ENCODE results near the gene CYCS. TPM values are rescaled to one million over a fixed set of nuclear protein-coding genes. Genes with fewer than 3 reads are reported as not detected.

Gene CYCS
- total RNA-seq (ENCODE audit: low replicate concordance), result 111 and 150 TPM in 2 replicates
- long read RNA-seq, full-length matches to known transcripts, result 906 of 921 reads
- long read RNA-seq, partial matches to known transcripts, result 4 of 921 reads
- long read RNA-seq, other reads (novel, unspliced or antisense), result 11 of 921 reads

DNA sequence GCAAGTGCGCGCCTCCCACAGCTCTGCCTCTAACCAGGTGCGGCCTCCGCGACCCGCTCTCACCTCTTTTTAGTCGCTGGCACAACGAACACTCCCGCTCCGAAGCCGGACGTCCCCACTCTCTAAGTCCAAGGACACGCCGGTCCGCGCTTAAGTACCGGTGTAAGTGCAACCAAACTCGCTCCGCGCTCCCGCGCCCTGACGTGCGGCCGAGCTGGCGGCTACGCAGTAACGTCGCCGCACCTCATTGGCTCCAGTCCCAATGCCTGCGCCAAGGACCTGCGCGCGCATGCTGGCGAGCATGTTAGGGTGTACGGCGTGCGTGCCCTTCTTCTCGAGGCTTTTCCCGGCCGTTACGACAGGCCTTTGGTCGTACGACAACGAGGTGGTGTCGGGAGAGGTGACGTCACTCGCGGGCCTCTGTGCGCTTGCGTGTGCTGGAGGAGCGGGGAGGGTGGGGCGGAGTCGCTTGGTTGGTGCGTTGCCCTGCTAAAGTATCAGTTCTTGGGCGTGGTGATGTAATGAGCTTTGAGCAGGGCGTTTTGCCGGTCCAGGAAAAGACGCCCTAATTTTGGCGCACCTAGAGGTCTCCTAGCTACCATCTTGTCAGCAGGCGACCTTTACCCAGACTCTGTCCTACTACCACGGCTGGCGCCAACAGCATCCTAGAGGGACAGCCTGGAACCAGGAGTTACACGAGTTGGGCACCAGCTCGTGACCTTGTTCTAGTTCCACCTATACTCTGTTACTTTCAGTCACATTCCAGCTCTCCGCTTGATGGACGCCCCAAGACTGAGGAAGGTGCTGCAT lies at the start of gene CYCS:
Gene CYCS, minus strand, starts transcription at position 124 of the 810 bp plus-strand sequence. CDS start 1,141 bp downstream, outside the sequence.
- peaks cover 3% of the 10 kb centered on the region for H3K27me3 Mint-ChIP-seq
- TF ChIP-seq, protein P1, sequence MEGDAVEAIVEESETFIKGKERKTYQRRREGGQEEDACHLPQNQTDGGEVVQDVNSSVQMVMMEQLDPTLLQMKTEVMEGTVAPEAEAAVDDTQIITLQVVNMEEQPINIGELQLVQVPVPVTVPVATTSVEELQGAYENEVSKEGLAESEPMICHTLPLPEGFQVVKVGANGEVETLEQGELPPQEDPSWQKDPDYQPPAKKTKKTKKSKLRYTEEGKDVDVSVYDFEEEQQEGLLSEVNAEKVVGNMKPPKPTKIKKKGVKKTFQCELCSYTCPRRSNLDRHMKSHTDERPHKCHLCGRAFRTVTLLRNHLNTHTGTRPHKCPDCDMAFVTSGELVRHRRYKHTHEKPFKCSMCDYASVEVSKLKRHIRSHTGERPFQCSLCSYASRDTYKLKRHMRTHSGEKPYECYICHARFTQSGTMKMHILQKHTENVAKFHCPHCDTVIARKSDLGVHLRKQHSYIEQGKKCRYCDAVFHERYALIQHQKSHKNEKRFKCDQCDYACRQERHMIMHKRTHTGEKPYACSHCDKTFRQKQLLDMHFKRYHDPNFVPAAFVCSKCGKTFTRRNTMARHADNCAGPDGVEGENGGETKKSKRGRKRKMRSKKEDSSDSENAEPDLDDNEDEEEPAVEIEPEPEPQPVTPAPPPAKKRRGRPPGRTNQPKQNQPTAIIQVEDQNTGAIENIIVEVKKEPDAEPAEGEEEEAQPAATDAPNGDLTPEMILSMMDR (conservative IDR thresholded peaks at IDR 0.05), result no peak
- peak within 1 kb of the TSS; percentile 100 for H3K27ac Mint-ChIP-seq
- H3K4me3 Mint-ChIP-seq, result peak within 1 kb of the TSS; percentile 100
- peaks cover 12% of the 10 kb centered on the region for H3K4me1 Mint-ChIP-seq (ENCODE audit: unreplicated experiment)
- H3K36me3 Mint-ChIP-seq, result peaks cover 23% of the 10 kb centered on the region
- no peaks in the 10 kb centered on the region for H3K9me3 Mint-ChIP-seq
- DNase-seq (ENCODE audit: extremely low spot score, unreplicated experiment), result peak; percentile 99

DNA sequence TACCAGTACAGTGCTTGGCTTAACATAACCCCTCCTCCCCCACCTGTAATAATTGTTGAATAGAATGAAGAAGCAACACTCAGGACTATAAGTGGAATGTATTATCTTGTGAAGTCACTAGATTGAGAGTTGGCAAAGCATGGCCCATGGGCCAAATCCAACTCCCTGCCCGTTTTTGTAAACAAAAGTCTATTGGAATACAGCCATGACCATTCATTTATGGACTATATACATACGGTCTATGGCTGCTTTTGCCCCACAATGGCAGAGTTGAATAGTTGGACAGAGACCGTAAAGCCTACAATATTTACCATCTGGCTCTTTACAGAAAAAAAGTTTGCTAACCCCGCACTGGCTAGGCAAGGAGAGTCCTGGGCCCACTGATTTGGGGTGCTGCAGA lies 48.1 kb upstream of the CYCS start:
- H3K36me3 Mint-ChIP-seq, result peaks cover 6% of the 10 kb centered on the region
- no peak for DNase-seq (ENCODE audit: extremely low spot score, unreplicated experiment)
- TF ChIP-seq, protein P1 (conservative IDR thresholded peaks at IDR 0.05), result no peak
- no peak overlapping the region for H3K4me3 Mint-ChIP-seq
- no peaks in the 10 kb centered on the region for H3K27me3 Mint-ChIP-seq
- no peak overlapping the region for H3K27ac Mint-ChIP-seq
- no peaks in the 10 kb centered on the region for H3K9me3 Mint-ChIP-seq
- H3K4me1 Mint-ChIP-seq (ENCODE audit: unreplicated experiment), result no peaks in the 10 kb centered on the region

DNA sequence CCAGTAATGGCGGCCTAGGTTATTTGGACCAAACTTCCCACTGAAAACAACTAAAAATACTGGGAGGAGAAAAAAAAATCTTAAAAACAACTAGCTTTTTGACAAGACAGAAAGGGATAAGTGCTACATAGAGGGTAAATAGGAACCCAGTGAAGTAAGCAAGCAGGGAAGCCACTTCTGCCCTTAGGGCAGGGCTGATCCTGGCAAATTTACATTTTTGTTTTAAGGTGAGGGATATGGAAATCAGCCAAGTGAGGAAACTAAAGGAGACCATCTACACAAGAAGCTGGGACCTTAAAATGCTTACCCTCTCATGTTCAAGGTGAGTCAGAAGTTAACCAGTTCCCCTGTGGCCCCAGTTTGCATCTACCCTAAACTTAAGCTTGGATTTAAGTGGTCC lies 46.5 kb upstream of the CYCS start:
- no peak for DNase-seq (ENCODE audit: extremely low spot score, unreplicated experiment)
- TF ChIP-seq, protein P1 (conservative IDR thresholded peaks at IDR 0.05), result no peak
- peaks cover 11% of the 10 kb centered on the region for H3K36me3 Mint-ChIP-seq
- H3K4me1 Mint-ChIP-seq (ENCODE audit: unreplicated experiment), result no peaks in the 10 kb centered on the region
- H3K4me3 Mint-ChIP-seq, result no peak overlapping the region
- H3K9me3 Mint-ChIP-seq, result no peaks in the 10 kb centered on the region
- H3K27ac Mint-ChIP-seq, result no peak overlapping the region
- H3K27me3 Mint-ChIP-seq, result no peaks in the 10 kb centered on the region

DNA sequence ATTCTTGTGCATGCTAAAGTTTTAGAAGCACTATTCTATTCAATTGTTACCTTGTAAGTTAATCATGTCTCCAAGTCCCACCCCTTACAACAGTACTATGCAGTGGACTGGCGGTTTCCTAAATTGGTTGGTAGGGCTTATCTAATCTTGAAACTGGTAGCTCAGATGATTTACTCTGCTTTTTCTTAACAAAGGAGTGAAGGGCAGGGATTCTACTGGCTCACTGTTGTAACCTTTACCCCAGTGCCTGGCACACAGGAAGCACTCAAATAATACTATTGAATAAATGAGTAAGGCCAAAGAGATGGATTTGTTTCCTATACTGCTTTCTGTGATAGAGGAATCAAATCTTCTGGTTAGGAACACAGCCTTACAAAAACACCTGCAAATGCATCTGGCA lies 46.0 kb upstream of the CYCS start:
- no peaks in the 10 kb centered on the region for H3K9me3 Mint-ChIP-seq
- TF ChIP-seq, protein P1 (conservative IDR thresholded peaks at IDR 0.05), result no peak
- peaks cover 11% of the 10 kb centered on the region for H3K36me3 Mint-ChIP-seq
- no peak overlapping the region for H3K27ac Mint-ChIP-seq
- H3K4me3 Mint-ChIP-seq, result no peak overlapping the region
- H3K4me1 Mint-ChIP-seq (ENCODE audit: unreplicated experiment), result no peaks in the 10 kb centered on the region
- no peak for DNase-seq (ENCODE audit: extremely low spot score, unreplicated experiment)
- H3K27me3 Mint-ChIP-seq, result no peaks in the 10 kb centered on the region

DNA sequence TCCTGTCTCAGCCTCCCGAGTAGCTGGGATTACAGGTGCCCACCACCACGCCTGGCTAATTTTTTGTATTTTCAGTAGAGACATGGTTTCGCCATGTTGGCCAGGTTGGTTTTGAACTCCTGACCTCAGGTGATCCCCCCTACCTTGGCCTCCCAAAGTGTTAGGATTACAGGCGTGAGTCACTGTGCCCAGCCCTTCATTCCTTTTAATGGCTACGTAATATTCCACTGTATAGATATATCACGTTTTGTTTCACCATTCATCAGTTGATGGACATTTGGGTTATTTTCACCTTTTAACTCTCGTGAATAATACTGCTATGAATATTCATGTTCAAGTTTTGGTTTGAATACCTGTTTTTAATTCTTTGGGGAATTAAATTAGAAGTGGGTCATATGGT lies 44.6 kb upstream of the CYCS start:
- H3K27me3 Mint-ChIP-seq, result no peaks in the 10 kb centered on the region

More for the DNA sequence above, 44.6 kb upstream of the CYCS start:
- TF ChIP-seq, protein P1 (conservative IDR thresholded peaks at IDR 0.05), result no peak
- Mint-ChIP-seq H3K27ac (no peak overlapping the region), H3K36me3 (peaks cover 11% of the 10 kb centered on the region), H3K4me1 (ENCODE audit: unreplicated experiment) (no peaks in the 10 kb centered on the region), H3K9me3 (no peaks in the 10 kb centered on the region), H3K4me3 (no peak overlapping the region)
- no peak for DNase-seq (ENCODE audit: extremely low spot score, unreplicated experiment)
